ELR (cell line): ENCODE measurements around the gene OGFOD1.
"Not testable (repeated sequence)": the region's sequence is repeated elsewhere in the genome, so short reads cannot be mapped to it uniquely, and the experiment has no call there.

ENCODE experiments used
- DNase-seq: peaks from one replicate; pipeline ENCODE4 v3.0.0-alpha.2; 2015; ENCODE audit warnings: low read depth

Gene OGFOD1

GRCh38 chr16:56480776-56481467 is 29.6 kb downstream of the OGFOD1 start:
- DNase-seq = no peak

GRCh38 chr16:56481468-56482122 is 30.2 kb downstream of the OGFOD1 start:
- DNase-seq = peak; percentile 14

- no peak for DNase-seq
Observed at GRCh38 chr16:56482683-56483236, 31.4 kb downstream of the OGFOD1 start.

GRCh38 chr16:56483394-56483793 is 32.0 kb downstream of the OGFOD1 start:
- no peak for DNase-seq

- no peak for DNase-seq
Observed at GRCh38 chr16:56488035-56488434, 36.7 kb downstream of the OGFOD1 start.

GRCh38 chr16:56488868-56489267 is 37.5 kb downstream of the OGFOD1 start:
- DNase-seq = not testable (repeated sequence)

GRCh38 chr16:56491657-56492261 is 40.4 kb downstream of the OGFOD1 start:
- DNase-seq = no peak

GRCh38 chr16:56493126-56493525 is 41.8 kb downstream of the OGFOD1 start:
- no peak for DNase-seq

- no peak for DNase-seq
Observed at GRCh38 chr16:56493815-56494214, 42.5 kb downstream of the OGFOD1 start.

GRCh38 chr16:56505181-56505580 is 53.8 kb downstream of the OGFOD1 start:
- DNase-seq = no peak

- peak; percentile 56 for DNase-seq
Observed at GRCh38 chr16:56506941-56507340, 55.6 kb downstream of the OGFOD1 start.

GRCh38 chr16:56510544-56510943 is 59.2 kb downstream of the OGFOD1 start:
- no peak for DNase-seq

GRCh38 chr16:56512025-56512424 is 60.7 kb downstream of the OGFOD1 start:
- no peak for DNase-seq

- DNase-seq = no peak
Observed at GRCh38 chr16:56513091-56513490, 61.7 kb downstream of the OGFOD1 start.

- DNase-seq = peak; percentile 78
Observed at GRCh38 chr16:56513972-56514371, 62.6 kb downstream of the OGFOD1 start.

GRCh38 chr16:56514845-56515244 is 63.5 kb downstream of the OGFOD1 start:
- DNase-seq = peak; percentile 48

GRCh38 chr16:56515665-56516064 is 64.3 kb downstream of the OGFOD1 start:
- no peak for DNase-seq

- DNase-seq = no peak
Observed at GRCh38 chr16:56517206-56517605, 65.9 kb downstream of the OGFOD1 start.

GRCh38 chr16:56518425-56518824 is 67.1 kb downstream of the OGFOD1 start:
- DNase-seq = peak; percentile 36

GRCh38 chr16:56519459-56520250 is 68.3 kb downstream of the OGFOD1 start, which contains the start of gene BBS2:
Gene BBS2, minus strand, starts transcription at chr16:56520024. Its CDS starts 162 bp downstream, at chr16:56519862.
- DNase-seq = peak; percentile 89

GRCh38 chr16:56520251-56520577 is 68.9 kb downstream of the OGFOD1 start:
- DNase-seq = no peak

GRCh38 chr16:56525236-56525635 is 73.9 kb downstream of the OGFOD1 start:
- peak; percentile 86 for DNase-seq
